Neutrophil (primary cell): Measurements from ENCODE around the gene ZNF488.

ENCODE experiments used
- H3K27ac ChIP-seq: fragments of 200-600 bp; sonication (generic); 2 replicates; pipeline ENCODE4 v1.5.1; 2016; ENCODE audit warnings: mild to moderate bottlenecking, moderate library complexity
- H3K27me3 ChIP-seq: fragments of 200-600 bp; sonication (generic); 2 replicates; pipeline ENCODE4 v1.6.0; 2016; ENCODE audit warnings: mild to moderate bottlenecking
- H3K36me3 ChIP-seq: fragments of 200-600 bp; sonication (generic); 2 replicates; pipeline ENCODE4 v1.5.1; 2017
- H3K4me1 ChIP-seq, 2 experiments: fragments of 200-600 bp in 1 of 2; sonication (generic) in 1 of 2; 1 replicate in 1 of 2; 2 replicates in 1 of 2; pipeline versions ENCODE4 v1.5.1 to v1.6.1; 2013 to 2016; ENCODE audit warnings: low read depth in 1 of 2, low read length in 1 of 2, mild to moderate bottlenecking in 1 of 2, moderate library complexity in 1 of 2; ENCODE audit not compliant: control insufficient read depth in 1 of 2, insufficient read depth in 1 of 2
- H3K4me3 ChIP-seq, 2 experiments: fragments of 200-600 bp in 1 of 2; sonication (generic) in 1 of 2; 1 replicate in 1 of 2; 2 replicates in 1 of 2; pipeline ENCODE4 v1.5.1; 2013 to 2016; ENCODE audit warnings: low read depth in 1 of 2, low read length in 1 of 2, mild to moderate bottlenecking in 1 of 2, moderate library complexity in 1 of 2
- H3K9me3 ChIP-seq: fragments of 200-600 bp; sonication (generic); 2 replicates; pipeline ENCODE4 v1.5.1; 2016
- TF ChIP-seq, protein P1 (sequence below): fragments of 200-600 bp; sonication (generic); IDR thresholded peaks from 2 replicates; pipeline ENCODE4 v1.5.1; 2016; ENCODE audit warnings: antibody characterized with exemption

The ZNF488 gene

DNA sequence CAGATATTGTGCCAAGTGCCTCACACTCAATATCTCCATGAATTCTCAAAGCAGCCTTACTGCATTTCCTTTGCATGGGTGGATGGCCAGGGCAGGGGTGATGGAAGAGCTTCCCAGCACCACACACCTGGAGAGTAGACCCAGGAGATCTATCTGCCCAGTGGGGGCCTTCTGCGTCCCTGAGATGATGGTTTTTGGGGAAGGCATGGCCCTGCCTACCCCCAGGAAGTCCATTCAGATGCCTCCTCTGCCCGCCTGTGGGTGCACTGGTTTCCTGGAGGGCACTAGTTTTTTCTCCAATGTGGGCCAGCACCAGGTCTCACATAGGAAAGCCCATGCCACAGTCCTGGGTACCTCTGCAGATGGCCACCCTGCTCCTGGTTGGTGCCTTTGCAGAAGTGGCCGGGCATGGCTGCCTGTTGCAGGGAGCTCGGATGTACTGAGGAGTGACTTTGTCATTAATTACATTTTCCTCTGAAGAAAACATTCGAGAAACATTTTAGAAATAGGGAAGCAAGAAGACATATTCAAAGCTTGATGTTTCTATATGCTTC lies 28.2 kb upstream of the ZNF488 start:
- Histone ChIP-seq H3K9me3 (no peaks in the 10 kb centered on the region), H3K36me3 (no peaks in the 10 kb centered on the region), H3K27ac (no peak overlapping the region), H3K27me3 (no peaks in the 10 kb centered on the region), H3K4me1 (peaks cover 8% of the 10 kb centered on the region in 2 experiments), H3K4me3 (no peak overlapping the region)
- TF ChIP-seq, protein P1, sequence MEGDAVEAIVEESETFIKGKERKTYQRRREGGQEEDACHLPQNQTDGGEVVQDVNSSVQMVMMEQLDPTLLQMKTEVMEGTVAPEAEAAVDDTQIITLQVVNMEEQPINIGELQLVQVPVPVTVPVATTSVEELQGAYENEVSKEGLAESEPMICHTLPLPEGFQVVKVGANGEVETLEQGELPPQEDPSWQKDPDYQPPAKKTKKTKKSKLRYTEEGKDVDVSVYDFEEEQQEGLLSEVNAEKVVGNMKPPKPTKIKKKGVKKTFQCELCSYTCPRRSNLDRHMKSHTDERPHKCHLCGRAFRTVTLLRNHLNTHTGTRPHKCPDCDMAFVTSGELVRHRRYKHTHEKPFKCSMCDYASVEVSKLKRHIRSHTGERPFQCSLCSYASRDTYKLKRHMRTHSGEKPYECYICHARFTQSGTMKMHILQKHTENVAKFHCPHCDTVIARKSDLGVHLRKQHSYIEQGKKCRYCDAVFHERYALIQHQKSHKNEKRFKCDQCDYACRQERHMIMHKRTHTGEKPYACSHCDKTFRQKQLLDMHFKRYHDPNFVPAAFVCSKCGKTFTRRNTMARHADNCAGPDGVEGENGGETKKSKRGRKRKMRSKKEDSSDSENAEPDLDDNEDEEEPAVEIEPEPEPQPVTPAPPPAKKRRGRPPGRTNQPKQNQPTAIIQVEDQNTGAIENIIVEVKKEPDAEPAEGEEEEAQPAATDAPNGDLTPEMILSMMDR, result no peak

DNA sequence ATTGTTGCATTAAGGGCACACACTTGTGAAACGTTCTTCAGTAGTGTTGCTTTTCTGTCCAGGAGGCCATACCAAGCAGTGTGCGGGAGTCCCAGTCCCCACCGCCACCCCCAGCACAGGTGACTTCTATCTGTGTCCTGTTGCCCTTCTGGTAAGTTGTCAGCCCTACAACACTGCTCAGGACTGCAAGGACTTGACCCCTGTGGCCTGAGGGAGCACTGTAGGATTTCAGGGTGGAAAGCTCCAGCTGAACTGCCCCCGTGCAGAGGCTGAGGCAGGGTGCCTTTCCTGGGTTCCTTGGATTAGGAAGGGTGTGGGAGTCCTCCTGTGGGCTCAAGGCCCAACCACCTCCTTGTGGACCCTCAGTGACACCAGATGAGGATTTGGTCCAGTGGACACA lies 26.8 kb upstream of the ZNF488 start:
- peaks cover 8% of the 10 kb centered on the region in 2 experiments for H3K4me1 ChIP-seq
- H3K27ac ChIP-seq, result no peak overlapping the region
- TF ChIP-seq, protein P1, result no peak
- H3K4me3 ChIP-seq, result no peak overlapping the region
- no peaks in the 10 kb centered on the region for H3K9me3 ChIP-seq
- H3K27me3 ChIP-seq, result no peaks in the 10 kb centered on the region
- H3K36me3 ChIP-seq, result no peaks in the 10 kb centered on the region

DNA sequence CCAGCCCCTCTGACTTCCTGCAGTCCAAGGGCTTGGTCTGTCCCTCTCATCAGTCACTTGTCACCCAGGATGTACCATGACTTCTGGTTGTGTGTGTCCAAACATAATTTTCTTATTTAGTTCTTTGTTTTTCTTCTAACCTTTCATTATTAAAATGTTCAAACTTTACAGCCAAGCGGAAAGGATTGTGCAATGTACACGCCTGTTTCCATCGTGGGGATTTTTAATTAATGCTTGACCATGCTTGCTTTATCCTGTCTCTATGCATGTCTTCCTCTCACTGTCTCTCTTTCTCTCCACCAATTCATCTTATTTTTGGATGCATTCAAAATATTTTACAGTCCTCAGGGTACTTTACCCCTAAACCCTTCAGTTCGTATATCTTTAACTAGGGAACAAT lies 26.2 kb upstream of the ZNF488 start:
- no peaks in the 10 kb centered on the region for H3K27me3 ChIP-seq
- no peaks in the 10 kb centered on the region for H3K36me3 ChIP-seq
- TF ChIP-seq, protein P1, result no peak
- no peak overlapping the region for H3K27ac ChIP-seq
- peaks cover 8% of the 10 kb centered on the region in 2 experiments for H3K4me1 ChIP-seq
- H3K9me3 ChIP-seq, result no peaks in the 10 kb centered on the region
- no peak overlapping the region for H3K4me3 ChIP-seq

DNA sequence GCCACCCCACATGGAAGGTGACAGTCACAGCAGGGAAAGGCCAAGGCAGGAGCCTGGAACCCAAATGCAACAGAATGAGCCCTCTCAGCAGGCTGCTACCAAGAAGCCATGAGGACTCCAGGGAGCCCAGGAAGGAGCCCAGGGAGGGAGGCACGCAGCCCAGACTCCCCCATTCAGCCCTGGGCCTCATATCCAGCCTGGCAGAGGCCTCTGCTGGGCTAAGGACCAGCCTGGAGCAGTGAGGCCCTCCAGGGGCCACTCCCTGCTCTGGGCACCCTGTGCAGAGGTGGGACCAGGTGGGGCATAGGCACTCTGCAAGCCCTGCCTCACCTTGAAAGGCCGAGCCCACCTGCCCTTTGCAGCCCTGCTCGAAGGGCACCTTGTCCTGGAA lies 25.8 kb upstream of the ZNF488 start:
- no peak overlapping the region for H3K27ac ChIP-seq
- H3K4me1 ChIP-seq, result peaks cover 8% of the 10 kb centered on the region in 2 experiments
- H3K9me3 ChIP-seq, result no peaks in the 10 kb centered on the region
- TF ChIP-seq, protein P1, result no peak
- H3K36me3 ChIP-seq, result no peaks in the 10 kb centered on the region
- no peaks in the 10 kb centered on the region for H3K27me3 ChIP-seq
- H3K4me3 ChIP-seq, result no peak overlapping the region

DNA sequence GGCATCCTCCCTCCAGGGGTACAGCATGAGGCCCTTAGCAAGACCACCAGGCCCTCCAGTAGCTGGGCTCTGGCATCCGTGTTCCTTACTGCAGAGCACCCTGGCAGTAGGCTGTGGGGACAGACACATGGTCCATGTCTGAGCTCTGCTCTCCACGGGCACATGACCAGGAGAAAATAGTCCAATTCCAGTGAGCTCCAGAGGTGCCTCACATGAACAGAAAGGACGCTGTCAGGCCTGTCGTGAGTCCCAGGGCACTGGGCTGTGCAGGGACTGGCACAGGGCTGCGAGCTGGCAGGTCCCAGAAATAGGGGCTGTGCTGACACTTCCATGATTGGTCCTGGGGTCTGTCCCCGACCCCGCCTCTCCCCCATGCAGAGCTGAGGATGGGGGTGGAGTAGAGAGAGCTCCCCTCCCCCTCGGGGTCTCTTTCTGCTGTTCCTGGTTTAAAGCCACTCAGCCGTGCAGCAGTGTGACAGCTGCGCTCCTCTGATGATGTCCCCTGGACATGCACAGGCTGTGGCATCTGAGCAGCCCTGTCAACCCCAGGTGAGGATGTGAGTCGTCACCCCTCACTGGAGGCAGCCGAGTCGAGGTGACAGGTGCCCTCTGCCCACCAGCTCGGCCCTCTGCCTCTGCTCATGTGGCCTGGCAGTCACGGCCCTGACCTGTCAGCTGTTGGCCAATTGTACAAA lies 25.2 kb upstream of the ZNF488 start:
- no peaks in the 10 kb centered on the region for H3K27me3 ChIP-seq
- TF ChIP-seq, protein P1, result no peak
- H3K36me3 ChIP-seq, result no peaks in the 10 kb centered on the region
- peaks cover 8% of the 10 kb centered on the region in 2 experiments for H3K4me1 ChIP-seq
- no peaks in the 10 kb centered on the region for H3K9me3 ChIP-seq
- no peak overlapping the region for H3K27ac ChIP-seq
- H3K4me3 ChIP-seq, result no peak overlapping the region
